ENCODE measurements around the gene TSKU. TPM values are rescaled to one million over a fixed set of nuclear protein-coding genes. Genes with fewer than 3 reads are reported as not detected.

TSKU gene
- total RNA-seq, 4 donors from 2014 or later: 140 to 385 (median 202) TPM

- H3K27me3 ChIP-seq: no peaks in the 10 kb centered on the region
- H3K4me3 ChIP-seq: no peak overlapping the region
- DNase-seq (ENCODE audit: low spot score in 2 of 2): no peak
- TF ChIP-seq POLR2A (IDR thresholded peaks at IDR 0.05): no peak
- TF ChIP-seq EP300 (IDR thresholded peaks at IDR 0.05): no peak
- TF ChIP-seq CTCF (IDR thresholded peaks at IDR 0.05): no peak
- H3K27ac ChIP-seq: peak overlapping the region in 1 of 4 donors; percentile 4
- peaks cover 0 to 60% (median 14%) of the 10 kb centered on the region in 4 donors for H3K4me1 ChIP-seq
- WGBS, 2 donors: 50 to 54% methylated on average over 8 of the region's 8 CpGs
- H3K36me3 ChIP-seq: no peaks in the 10 kb centered on the region
- no peaks in the 10 kb centered on the region for H3K9me3 ChIP-seq
Observed at GRCh38 chr11:76805206-76805913, 22.2 kb downstream of the TSKU start.

- Histone ChIP-seq H3K27me3 (no peaks in the 10 kb centered on the region), H3K27ac (peak overlapping the region in 1 of 4 donors; percentile 44), H3K4me1 (peaks cover 0 to 55% (median 14%) of the 10 kb centered on the region in 4 donors), H3K4me3 (no peak overlapping the region), H3K36me3 (no peaks in the 10 kb centered on the region), H3K9me3 (no peaks in the 10 kb centered on the region)
- TF ChIP-seq POLR2A (IDR thresholded peaks at IDR 0.05) (no peak), EP300 (IDR thresholded peaks at IDR 0.05) (no peak), CTCF (IDR thresholded peaks at IDR 0.05) (no peak)
- WGBS, 2 donors: 92 to 94% methylated on average over 7 of the region's 7 CpGs
- DNase-seq (ENCODE audit: low spot score in 2 of 2): no peak
Observed at GRCh38 chr11:76806131-76806530, 23.0 kb downstream of the TSKU start.

GRCh38 chr11:76806608-76807205 is 23.6 kb downstream of the TSKU start:
- DNase-seq (ENCODE audit: low spot score in 2 of 2): no peak
- Histone ChIP-seq H3K27me3 (no peaks in the 10 kb centered on the region), H3K4me1 (peaks cover 0 to 49% (median 12%) of the 10 kb centered on the region in 4 donors), H3K36me3 (no peaks in the 10 kb centered on the region), H3K4me3 (no peak overlapping the region), H3K9me3 (no peaks in the 10 kb centered on the region), H3K27ac (peak overlapping the region in 2 of 4 donors; percentile 44 to 66)
- TF ChIP-seq EP300 (IDR thresholded peaks at IDR 0.05) (no peak), POLR2A (IDR thresholded peaks at IDR 0.05) (no peak), CTCF (IDR thresholded peaks at IDR 0.05) (no peak)
- WGBS, 2 donors: 71 to 83% methylated on average over 3 of the region's 3 CpGs

- Histone ChIP-seq H3K4me3 (peak overlapping the region in 2 of 4 donors; percentile 3 to 4), H3K27me3 (no peaks in the 10 kb centered on the region), H3K27ac (peak overlapping the region in 2 of 4 donors; percentile 44 to 66), H3K4me1 (peaks cover 0 to 42% (median 11%) of the 10 kb centered on the region in 4 donors), H3K9me3 (no peaks in the 10 kb centered on the region), H3K36me3 (no peaks in the 10 kb centered on the region)
- peak; percentile 92 to 97 for DNase-seq (ENCODE audit: low spot score in 2 of 2)
- TF ChIP-seq EP300 (IDR thresholded peaks at IDR 0.05) (peak in 1 of 2 donors; percentile 58), CTCF (IDR thresholded peaks at IDR 0.05) (peak; percentile 68 to 93 (median 72)), POLR2A (IDR thresholded peaks at IDR 0.05) (no peak)
- WGBS, 2 donors: 6 to 7% methylated on average over 19 of the region's 19 CpGs
Observed at GRCh38 chr11:76807206-76807875, 24.2 kb downstream of the TSKU start.
